Activated gamma-delta T cell (primary cell): ENCODE data around the gene ZNF317.
"Not testable (repeated sequence)": the region's sequence is repeated elsewhere in the genome, so short reads cannot be mapped to it uniquely, and the experiment has no call there.

Source experiments
- DNase-seq: peaks from one replicate; lab custom pipeline; 2025; lab: John Stamatoyannopoulos, UW

ZNF317 gene

GRCh38 chr19:9175326-9175725, 35.1 kb downstream of the ZNF317 start:
- DNase-seq: no peak

- no peak for DNase-seq
Measured at GRCh38 chr19:9178901-9179300, 38.7 kb downstream of the ZNF317 start, which contains the start of gene OR7D2. OR7D2 (plus strand) TSS chr19:9178979; CDS start chr19:9185782, 6,803 bp downstream.

GRCh38 chr19:9183000-9183399, 42.8 kb downstream of the ZNF317 start:
- no peak for DNase-seq

- DNase-seq: no peak
Measured at GRCh38 chr19:9187191-9187590, 47.0 kb downstream of the ZNF317 start.

GRCh38 chr19:9189535-9189934, 49.3 kb downstream of the ZNF317 start:
- DNase-seq: no peak

- not testable (repeated sequence) for DNase-seq
Measured at GRCh38 chr19:9198044-9198443, 57.8 kb downstream of the ZNF317 start.

- no peak for DNase-seq
Measured at GRCh38 chr19:9205501-9206113, 65.4 kb downstream of the ZNF317 start.
